ENCODE data around the gene NR4A1.

NR4A1 gene

GRCh38 chr12:52097045-52097666, 45.9 kb downstream of the NR4A1 start:
- TF ChIP-seq, protein P1, sequence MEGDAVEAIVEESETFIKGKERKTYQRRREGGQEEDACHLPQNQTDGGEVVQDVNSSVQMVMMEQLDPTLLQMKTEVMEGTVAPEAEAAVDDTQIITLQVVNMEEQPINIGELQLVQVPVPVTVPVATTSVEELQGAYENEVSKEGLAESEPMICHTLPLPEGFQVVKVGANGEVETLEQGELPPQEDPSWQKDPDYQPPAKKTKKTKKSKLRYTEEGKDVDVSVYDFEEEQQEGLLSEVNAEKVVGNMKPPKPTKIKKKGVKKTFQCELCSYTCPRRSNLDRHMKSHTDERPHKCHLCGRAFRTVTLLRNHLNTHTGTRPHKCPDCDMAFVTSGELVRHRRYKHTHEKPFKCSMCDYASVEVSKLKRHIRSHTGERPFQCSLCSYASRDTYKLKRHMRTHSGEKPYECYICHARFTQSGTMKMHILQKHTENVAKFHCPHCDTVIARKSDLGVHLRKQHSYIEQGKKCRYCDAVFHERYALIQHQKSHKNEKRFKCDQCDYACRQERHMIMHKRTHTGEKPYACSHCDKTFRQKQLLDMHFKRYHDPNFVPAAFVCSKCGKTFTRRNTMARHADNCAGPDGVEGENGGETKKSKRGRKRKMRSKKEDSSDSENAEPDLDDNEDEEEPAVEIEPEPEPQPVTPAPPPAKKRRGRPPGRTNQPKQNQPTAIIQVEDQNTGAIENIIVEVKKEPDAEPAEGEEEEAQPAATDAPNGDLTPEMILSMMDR (IDR thresholded peaks at IDR 0.05) = no peak

Data from LNCAP (cell line).